Fibroblast of upper back skin (primary cell): ENCODE measurements around the gene CORIN.

Experiments used
- DNase-seq: peaks from one replicate; pipeline ENCODE4 v3.0.0-alpha.2; 2013

The CORIN gene

DNA sequence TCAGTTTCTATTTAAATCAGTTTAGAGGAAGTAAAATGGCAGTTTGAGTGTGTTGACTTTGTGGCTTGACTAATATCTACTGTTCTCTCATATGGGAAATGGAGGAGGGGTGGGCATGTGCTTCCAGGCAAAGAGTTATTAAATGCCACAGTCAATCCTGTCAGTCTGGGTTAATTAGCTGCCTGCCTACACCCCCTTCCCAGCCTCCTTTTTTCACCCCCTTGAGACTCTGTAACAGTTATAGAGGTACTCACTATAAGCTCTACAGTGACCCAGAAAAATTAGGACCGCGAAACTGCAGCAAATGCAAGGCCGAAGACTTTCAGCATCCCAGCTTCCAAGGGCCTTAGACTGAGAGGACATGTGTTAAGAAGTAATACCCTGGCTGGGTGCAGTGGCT is 165.2 kb downstream of the CORIN start:
- DNase-seq = no peak

GRCh38 chr4:47669946-47670345 is 167.9 kb downstream of the CORIN start:
- no peak for DNase-seq

- peak; percentile 66 for DNase-seq
Observed at GRCh38 chr4:47668810-47669408, 169.0 kb downstream of the CORIN start.

GRCh38 chr4:47668256-47668655 is 169.6 kb downstream of the CORIN start:
- no peak for DNase-seq

GRCh38 chr4:47667552-47667951 is 170.3 kb downstream of the CORIN start:
- DNase-seq = no peak

DNA sequence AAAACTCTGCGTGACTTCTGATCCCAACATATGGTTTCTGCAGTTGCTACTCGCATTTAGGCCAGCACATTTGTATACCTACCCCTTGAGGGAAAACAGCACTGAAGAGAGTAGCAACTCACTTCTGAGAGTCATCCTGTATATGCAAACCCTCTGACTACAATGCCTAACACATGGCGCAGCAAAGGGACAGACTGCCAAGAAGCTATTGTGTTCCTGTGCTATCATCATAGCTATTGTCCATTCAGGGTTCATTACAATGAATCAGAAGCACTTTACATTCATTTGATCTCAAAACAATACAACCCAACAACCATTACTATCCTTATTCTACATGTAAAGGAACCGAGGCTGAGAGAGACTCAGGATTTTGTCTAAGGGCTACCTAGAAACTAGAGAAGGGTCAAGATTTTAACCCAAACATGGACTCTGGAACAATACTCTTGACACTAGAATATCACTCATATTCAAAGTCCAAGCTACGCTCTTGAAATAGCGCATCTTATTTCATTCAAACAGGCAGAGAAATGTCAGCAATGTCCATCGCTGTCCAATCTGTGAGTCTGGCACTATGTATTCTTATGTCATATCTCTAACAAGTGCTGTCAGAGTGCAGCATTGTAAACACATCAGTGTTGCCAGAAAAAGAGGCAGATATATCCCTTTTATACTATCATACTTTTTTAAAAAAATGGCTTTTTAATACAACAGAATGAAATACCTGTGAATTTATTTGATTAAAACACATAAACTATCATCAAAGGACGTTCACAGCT is 173.6 kb downstream of the CORIN start:
- no peak for DNase-seq

- no peak for DNase-seq
Observed at GRCh38 chr4:47662975-47663374, 174.9 kb downstream of the CORIN start.

GRCh38 chr4:47661741-47662140 is 176.1 kb downstream of the CORIN start:
- DNase-seq = peak; percentile 61

DNA sequence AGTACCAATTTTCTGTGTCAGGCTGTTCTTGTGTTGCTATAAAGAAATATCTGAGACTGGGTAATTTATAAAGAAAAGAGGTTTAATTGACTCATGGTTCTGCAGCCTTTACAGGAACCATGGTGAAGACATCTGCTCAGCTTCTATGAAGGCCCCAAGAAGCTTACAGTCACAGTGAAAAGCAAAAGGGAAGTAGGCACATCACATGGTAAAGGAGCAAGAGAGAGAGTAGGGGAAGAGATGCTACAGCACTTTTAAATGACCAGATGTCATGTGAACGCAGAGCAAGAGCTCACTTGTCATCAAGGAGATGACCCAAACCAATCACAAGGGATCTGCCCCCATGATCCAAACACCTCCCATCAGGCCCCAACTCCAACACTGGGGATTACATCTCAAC is 178.5 kb downstream of the CORIN start:
- no peak for DNase-seq

- DNase-seq = no peak
Observed at GRCh38 chr4:47654972-47655693, 182.7 kb downstream of the CORIN start.

- no peak for DNase-seq
Observed at GRCh38 chr4:47652092-47652491, 185.8 kb downstream of the CORIN start.

DNA sequence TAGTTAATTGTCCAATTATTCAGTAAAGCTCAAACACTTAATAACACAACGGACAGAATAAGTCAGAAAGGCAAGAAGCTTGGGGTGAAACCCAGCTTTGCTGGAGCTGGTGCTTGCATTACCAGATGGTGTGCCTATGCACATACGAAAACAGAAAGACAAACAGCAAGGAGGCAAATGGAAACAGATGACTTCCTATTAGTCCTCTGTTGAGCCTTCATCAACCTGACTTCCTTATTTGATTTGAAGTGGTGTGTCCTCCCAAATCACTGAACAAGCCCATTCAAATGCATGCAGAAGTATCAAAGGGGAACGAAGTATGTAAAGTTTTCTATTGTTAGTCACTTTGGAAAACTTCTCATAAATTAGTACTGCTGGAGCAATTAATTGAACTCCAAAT is 186.6 kb downstream of the CORIN start:
- DNase-seq = no peak

DNA sequence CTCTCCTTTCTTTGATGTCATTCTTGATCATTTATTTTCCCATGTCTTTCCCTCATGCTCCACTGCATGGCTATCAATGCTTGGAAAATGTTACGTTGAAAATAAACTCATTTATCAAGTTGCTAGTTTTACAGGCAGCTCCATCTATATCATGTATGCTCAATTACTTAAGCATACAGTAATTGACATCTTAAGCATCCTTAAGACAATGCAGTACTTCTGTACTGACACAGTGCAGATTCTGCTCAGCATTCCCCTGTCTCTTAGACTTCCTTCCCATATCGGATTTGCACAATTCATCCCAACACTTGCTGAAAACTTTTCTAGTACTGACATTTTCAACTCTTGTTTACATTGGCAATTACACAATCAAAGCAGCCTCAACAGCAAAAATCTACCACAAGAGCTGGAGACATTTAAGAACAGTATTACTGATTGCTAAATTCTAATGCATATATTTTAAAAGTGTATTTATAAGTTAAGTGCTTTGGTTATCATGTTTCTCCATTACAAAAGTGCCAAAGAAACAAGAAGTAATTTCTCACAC is 187.2 kb downstream of the CORIN start:
- peak; percentile 25 for DNase-seq

GRCh38 chr4:47647544-47647943 is 190.3 kb downstream of the CORIN start:
- DNase-seq = peak; percentile 42

GRCh38 chr4:47647029-47647428 is 190.8 kb downstream of the CORIN start:
- no peak for DNase-seq

DNA sequence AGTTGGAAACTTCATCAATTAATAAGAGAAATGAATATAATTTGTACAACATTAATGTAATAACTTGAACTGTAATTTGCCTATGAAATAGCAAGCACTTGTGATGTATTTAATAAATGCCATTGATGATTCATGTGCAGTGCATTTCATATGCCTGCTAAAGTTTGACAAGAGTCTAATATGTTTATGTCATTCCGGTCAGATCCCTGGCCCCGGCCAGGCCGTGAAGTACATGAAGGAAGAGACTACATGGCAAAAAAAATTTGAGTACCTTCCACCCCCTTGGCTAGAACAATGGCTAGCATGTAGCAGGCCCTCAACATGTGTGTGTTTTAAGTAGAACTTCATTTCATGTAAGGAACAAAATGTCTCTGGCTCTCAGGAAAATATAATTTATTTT is 191.5 kb downstream of the CORIN start:
- DNase-seq = peak; percentile 28

DNA sequence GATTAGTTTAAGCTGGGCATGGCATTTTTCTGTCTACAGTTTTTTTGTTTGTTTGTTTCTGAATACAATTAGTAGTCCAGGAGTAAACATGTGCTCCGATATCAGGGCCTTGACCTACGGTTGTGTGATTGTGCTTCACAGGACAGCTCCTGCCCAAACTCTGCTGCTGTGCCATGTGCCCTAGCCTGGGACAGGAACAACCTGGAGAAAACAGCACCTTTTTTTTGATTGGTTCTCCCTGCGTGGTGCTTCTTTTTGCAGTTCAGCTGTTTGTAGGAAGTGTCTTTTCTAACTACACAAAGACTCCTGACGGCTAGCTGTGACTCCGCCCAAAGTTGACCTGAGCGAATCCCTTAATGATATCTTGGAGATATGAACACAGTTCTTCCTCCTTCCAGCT is 194.0 kb downstream of the CORIN start:
- no peak for DNase-seq

- DNase-seq = peak; percentile 84
Observed at GRCh38 chr4:47642985-47643760, 194.7 kb downstream of the CORIN start.

DNA sequence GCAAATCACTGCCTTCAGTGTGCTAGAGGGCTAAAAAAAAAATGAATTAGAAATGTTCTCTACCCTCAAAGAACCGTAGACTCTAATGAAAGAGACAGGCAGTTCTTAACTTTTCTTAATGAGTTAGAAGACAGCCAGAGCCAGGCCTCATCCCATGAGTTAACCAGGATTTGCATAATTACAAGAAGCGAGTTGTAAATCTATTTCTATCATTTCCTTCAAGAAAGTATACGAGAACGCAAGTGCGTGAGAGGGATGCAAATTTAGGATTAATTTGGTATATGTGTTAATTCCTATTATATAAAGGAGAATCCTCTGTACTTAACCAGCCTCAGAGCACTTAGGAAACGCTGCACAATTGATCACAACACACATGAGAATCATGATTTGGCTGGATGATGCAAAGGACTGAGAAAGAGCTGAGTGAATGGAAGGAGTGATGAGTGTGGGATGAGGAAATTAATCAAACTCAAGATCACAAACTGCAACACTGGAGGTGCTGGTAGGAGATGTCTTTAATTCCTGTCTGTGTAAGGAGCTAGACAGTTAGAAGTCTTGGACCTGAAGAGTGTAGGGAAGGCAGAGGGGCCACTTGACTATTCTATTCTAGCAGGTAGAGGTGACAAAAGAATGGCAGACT is 195.6 kb downstream of the CORIN start:
- no peak for DNase-seq

- DNase-seq = peak; percentile 48
Observed at GRCh38 chr4:47641755-47642154, 196.1 kb downstream of the CORIN start.

- peak; percentile 53 for DNase-seq
Observed at GRCh38 chr4:47640911-47641310, 197.0 kb downstream of the CORIN start.

DNA sequence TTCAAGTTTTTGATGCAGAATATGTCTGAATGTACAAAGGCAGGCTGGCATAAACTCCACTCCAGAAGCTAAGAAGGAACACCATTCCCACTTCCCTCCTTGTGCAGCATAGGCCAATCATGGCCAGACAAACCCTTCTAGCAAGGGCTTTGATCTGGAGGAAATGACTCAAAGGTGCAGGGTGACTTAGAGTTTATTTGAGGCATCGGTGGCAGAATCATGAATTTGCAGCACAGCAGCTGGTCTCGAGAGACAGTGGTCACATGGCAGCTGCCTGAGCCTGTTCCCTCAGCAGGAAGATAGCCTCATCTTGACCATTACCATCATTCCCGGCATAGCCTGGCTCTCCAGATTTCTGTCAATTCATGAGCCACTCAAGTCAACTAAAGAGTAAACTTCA is 198.3 kb downstream of the CORIN start:
- DNase-seq = peak; percentile 26
